Ovary (tissue), 9 donors: ENCODE results near the gene BBS1. TPM values are rescaled to one million over a fixed set of nuclear protein-coding genes. Genes with fewer than 3 reads are reported as not detected.

ENCODE experiments used
- DNase-seq, 5 donors: peaks; one replicate each; pipeline ENCODE4 v3.0.0-alpha.2; 2019 to 2020
- H3K27ac ChIP-seq, 2 donors: fragments of 200-600 bp; one replicate each; pipeline versions ENCODE4 v1.5.1 to v1.8.0; 2019 to 2022
- H3K27me3 ChIP-seq: fragments of 200-600 bp; one replicate; pipeline ENCODE4 v1.8.0; 2022
- H3K36me3 ChIP-seq: fragments of 200-600 bp; sonication (generic); one replicate; pipeline ENCODE4 v1.5.1; 2019
- H3K4me1 ChIP-seq: one replicate; pipeline ENCODE4 v1.8.1; 2013; ENCODE audit warnings: mild to moderate bottlenecking, moderate library complexity; ENCODE audit not compliant: insufficient read depth
- H3K4me3 ChIP-seq: fragments of 200-600 bp; sonication (generic); one replicate; pipeline ENCODE4 v1.5.1; 2017
- H3K9me3 ChIP-seq, 2 donors: fragments of 200-600 bp in 1 of 2; sonication (generic) in 1 of 2; one replicate each; pipeline versions ENCODE4 v1.5.1 to v1.8.1; 2013 to 2019; ENCODE audit warnings: mild to moderate bottlenecking in 1 of 2, moderate library complexity in 1 of 2
- CTCF ChIP-seq, 3 donors: fragments of 450-650 bp in 2 of 3; fragments of 200-600 bp in 1 of 3; IDR thresholded peaks; one replicate each; pipeline versions ENCODE4 v1.5.1 to v1.8.0; 2016 to 2022; ENCODE audit warnings: antibody characterized with exemption in 3 of 3, mild to moderate bottlenecking in 1 of 3
- EP300 ChIP-seq: sonication (generic); formaldehyde crosslinking; IDR thresholded peaks from one replicate; pipeline ENCODE4 v1.6.1; 2017; ENCODE audit warnings: antibody characterized with exemption
- POLR2A ChIP-seq: fragments of 450-650 bp; IDR thresholded peaks from one replicate; pipeline ENCODE4 v1.6.1; 2017; ENCODE audit warnings: antibody characterized with exemption, mild to moderate bottlenecking, moderate library complexity
- WGBS, 3 donors: extraction: QIAGEN DNeasy Blood & Tissue Kit in 1 of 3; methylation state at CpG; one replicate each; pipeline versions ENCODE4 v1.1.5 to v1.1.7; 2013 to 2017; 5-methylcytosine and 5-hydroxymethylcytosine counted together
- intact Hi-C, 4 donors: fragments of 100-400 bp; cut with DNase I; formaldehyde crosslinking; loops; one replicate each; pipeline versions ENCODE4 v1.11.0 to v1.15.1; 2022 to 2023
- polyA plus RNA-seq, 2 donors: library from polyadenylated mRNA; stranded (reverse); fragments of 200-250 nt in 1 of 2; fragments of 350-450 nt in 1 of 2; fragmentation: Illumina TruSeq in 1 of 2; extraction: RNeasy Lipid Tissue Mini Kit (QIAGEN cat#74804) in 1 of 2; gene quantifications; one replicate each; pipeline ENCODE4 v1.2.3, GENCODE V29; 2013 to 2014
- total RNA-seq, 7 donors: library from RNA; depleted of rRNA in 2 of 7; stranded (reverse); fragments of >200 nt in 2 of 7; fragmentation: NEBNext Ultra II Directional in 3 of 7; extraction: Animal tissue kit (Norgen Biotek cat#: 25700) in 3 of 7; gene quantifications; one replicate each; pipeline versions ENCODE4 v1.1.0 to v1.2.4, GENCODE V29; 2016 to 2023
- donor health status: DM: no; HTN: no; CAD: no; lungs with moderate emphysema.
- donor health status: DM: no; HTN: no; CAD: no.
- donor health status: Bipolar disorder and iron deficiency.
- donor health status: DM: yes; HTN: yes; CAD: no.
- donor health status: DM: no; HTN: no; CAD: no.
- donor health status: DM: yes; HTN: yes; CAD: no.

The BBS1 gene
- total and polyA plus RNA-seq, 9 donors, result 33.8 to 78.3 (median 67.2) TPM

GRCh38 chr11:66489636-66490035 lies 20.8 kb upstream of the BBS1 start:
- no peak for DNase-seq
- no peak overlapping the region for H3K27ac ChIP-seq
- WGBS, 3 donors, result 83 to 89% (median 86%) methylated on average over 7 of the region's 7 CpGs
- H3K27me3 ChIP-seq, result no peaks in the 10 kb centered on the region
- no peaks in the 10 kb centered on the region for H3K36me3 ChIP-seq
- H3K4me3 ChIP-seq, result no peak overlapping the region
- no peak for TF ChIP-seq EP300
- no peak for TF ChIP-seq POLR2A
- no peak for TF ChIP-seq CTCF (IDR thresholded peaks at IDR 0.05)
- H3K9me3 ChIP-seq, result no peaks in the 10 kb centered on the region
- H3K4me1 ChIP-seq, result no peaks in the 10 kb centered on the region
- intact Hi-C loops, result no loop called here

- Histone ChIP-seq H3K27ac (no peak overlapping the region), H3K27me3 (no peaks in the 10 kb centered on the region), H3K9me3 (no peaks in the 10 kb centered on the region), H3K4me1 (no peaks in the 10 kb centered on the region), H3K4me3 (no peak overlapping the region), H3K36me3 (no peaks in the 10 kb centered on the region)
- WGBS, 3 donors, result 58 to 62% (median 58%) methylated on average over 20 of the region's 20 CpGs
- intact Hi-C loops, result no loop called here
- TF ChIP-seq EP300 (no peak), POLR2A (no peak), CTCF (IDR thresholded peaks at IDR 0.05) (no peak)
- no peak for DNase-seq
Measured at GRCh38 chr11:66491315-66491935, 19.0 kb upstream of the BBS1 start.

- Histone ChIP-seq H3K9me3 (no peaks in the 10 kb centered on the region), H3K36me3 (no peaks in the 10 kb centered on the region), H3K4me3 (no peak overlapping the region), H3K4me1 (no peaks in the 10 kb centered on the region), H3K27ac (no peak overlapping the region), H3K27me3 (no peaks in the 10 kb centered on the region)
- TF ChIP-seq POLR2A (no peak), EP300 (no peak), CTCF (IDR thresholded peaks at IDR 0.05) (no peak)
- no peak for DNase-seq
- 87 to 91% (median 90%) methylated on average over 10 of the region's 10 CpGs for WGBS, 3 donors
- intact Hi-C loops, result no loop called here
Measured at GRCh38 chr11:66492161-66492865, 18.1 kb upstream of the BBS1 start.

- Histone ChIP-seq H3K4me3 (no peak overlapping the region), H3K27ac (no peak overlapping the region), H3K4me1 (no peaks in the 10 kb centered on the region), H3K27me3 (no peaks in the 10 kb centered on the region), H3K9me3 (no peaks in the 10 kb centered on the region), H3K36me3 (no peaks in the 10 kb centered on the region)
- WGBS, 3 donors, result 91 to 96% (median 95%) methylated on average over 10 of the region's 10 CpGs
- TF ChIP-seq POLR2A (no peak), CTCF (IDR thresholded peaks at IDR 0.05) (no peak), EP300 (no peak)
- DNase-seq, result no peak
- intact Hi-C loops, result no loop called here
Measured at GRCh38 chr11:66493130-66493529, 17.3 kb upstream of the BBS1 start.
